GM18517 (cell line): ENCODE results near the gene C9orf85.
A peak's percentile ranks its signal among the peaks of the same experiment; 100 is the strongest.
"Not testable (repeated sequence)": the region's sequence is repeated elsewhere in the genome, so short reads cannot be mapped to it uniquely, and the experiment has no call there.

Experiments used
- ATAC-seq: cut with Tn5 transposase; IDR thresholded peaks from one replicate; pipeline ENCODE4 v1.9.1; 2021; ENCODE audit warnings: mild to moderate bottlenecking, moderate library complexity; ENCODE audit not compliant: unreplicated experiment

The C9orf85 gene

GRCh38 chr9:71911061-71911907, at the start of gene C9orf85, which contains the start of gene ABHD17B:
TSS of gene C9orf85 (plus strand) at chr9:71911639. CDS start at chr9:71911735, 96 bp downstream.
TSS of gene ABHD17B (minus strand) at chr9:71911193. CDS start at chr9:71875080, 36,113 bp downstream.
- peak; percentile 97 for ATAC-seq

GRCh38 chr9:71863631-71864030, 47.8 kb upstream of the C9orf85 start:
- ATAC-seq: no peak

- ATAC-seq: no peak
Observed at GRCh38 chr9:71875345-71875744, 36.1 kb upstream of the C9orf85 start.

- no peak for ATAC-seq
Observed at GRCh38 chr9:71876106-71876505, 35.3 kb upstream of the C9orf85 start.

GRCh38 chr9:71876829-71877228, 34.6 kb upstream of the C9orf85 start:
- ATAC-seq: no peak

GRCh38 chr9:71878327-71879274, 32.8 kb upstream of the C9orf85 start:
- no peak for ATAC-seq

GRCh38 chr9:71879644-71880174, 31.7 kb upstream of the C9orf85 start:
- ATAC-seq: no peak

- no peak for ATAC-seq
Observed at GRCh38 chr9:71884005-71884404, 27.4 kb upstream of the C9orf85 start.

- ATAC-seq: no peak
Observed at GRCh38 chr9:71885467-71885866, 26.0 kb upstream of the C9orf85 start.

GRCh38 chr9:71886015-71886414, 25.4 kb upstream of the C9orf85 start:
- no peak for ATAC-seq

- no peak for ATAC-seq
Observed at GRCh38 chr9:71886541-71886940, 24.9 kb upstream of the C9orf85 start.

GRCh38 chr9:71887362-71887761, 24.1 kb upstream of the C9orf85 start:
- no peak for ATAC-seq

- no peak for ATAC-seq
Observed at GRCh38 chr9:71890042-71890679, 21.3 kb upstream of the C9orf85 start.

GRCh38 chr9:71891557-71892189, 19.8 kb upstream of the C9orf85 start:
- ATAC-seq: no peak

GRCh38 chr9:71895117-71895516, 16.3 kb upstream of the C9orf85 start:
- no peak for ATAC-seq

- no peak for ATAC-seq
Observed at GRCh38 chr9:71895955-71896354, 15.5 kb upstream of the C9orf85 start.

- no peak for ATAC-seq
Observed at GRCh38 chr9:71896761-71897160, 14.7 kb upstream of the C9orf85 start.

GRCh38 chr9:71897577-71897976, 13.9 kb upstream of the C9orf85 start:
- ATAC-seq: peak; percentile 54

GRCh38 chr9:71898756-71899155, 12.7 kb upstream of the C9orf85 start:
- ATAC-seq: not testable (repeated sequence)
